HCT116 (cell line): ENCODE measurements around the gene DLG2. TPM values are rescaled to one million over a fixed set of nuclear protein-coding genes. Genes with fewer than 3 reads are reported as not detected.

Experiments
- ATAC-seq: fragments of 200-7000 bp; cut with Tn5 transposase; 2 replicates; pipeline ENCODE4 v1.9.1; 2020; ENCODE audit warnings: mild to moderate bottlenecking, moderate library complexity
- BruUV-seq: library from RNA; stranded (reverse); fragments of 400-500 nt; replicated peaks from 2 replicates; lab custom pipeline; 2021; lab: Mats Ljungman, UMichigan
- CTCF ChIA-PET: fragments of 300-600 bp; sonication (Branson Sonifier 250); formaldehyde crosslinking; loops from one replicate; lab custom pipeline; 2021; ENCODE audit warnings: antibody characterized with exemption; lab: Charles Lee
- POLR2A ChIA-PET: fragments of 300-600, 350-600 bp; sonication (Branson Sonifier 250); formaldehyde crosslinking; loops from one replicate; lab custom pipeline; 2021; ENCODE audit warnings: antibody characterized with exemption; lab: Charles Lee
- RAD21 ChIA-PET, 2 experiments: fragments of 300-600 bp; sonication (Branson Sonifier 250); formaldehyde crosslinking; loops; one replicate each; lab custom pipeline; 2023; ENCODE audit warnings: low total read pairs in 2 of 2; ENCODE audit not compliant: uncharacterized antibody in 2 of 2, unreplicated experiment in 2 of 2, low non-redundant PET in 1 of 2; lab: Charles Lee
- DNase-seq: peaks from one replicate; pipeline ENCODE4 v3.0.0-alpha.2; 2010; ENCODE audit warnings: low read depth, low spot score
- H2AFZ ChIP-seq: fragments of 200-600 bp; shearing (Covaris generic), sonication (generic); 2 replicates; pipeline ENCODE4 v1.6.1; 2017; ENCODE audit warnings: low read depth, mixed run types, mixed read lengths, antibody characterized with exemption, low read length; ENCODE audit not compliant: poor library complexity, severe bottlenecking
- H3K27ac ChIP-seq: 2 replicates; pipeline ENCODE4 v1.5.1; 2012; ENCODE audit warnings: low read depth, low read length
- H3K27me3 ChIP-seq: fragments of 200-600 bp; sonication (generic); 2 replicates; pipeline ENCODE4 v1.6.1; 2016; ENCODE audit warnings: mixed run types, low read length, mixed read lengths; ENCODE audit not compliant: insufficient read depth
- H3K36me3 ChIP-seq, 2 experiments: fragments of 200-500 bp in 1 of 2; fragments of 200-600 bp in 1 of 2; sonication (Bioruptor generic) in 1 of 2; sonication (generic) in 1 of 2; 2 replicates each; pipeline versions ENCODE4 v1.5.1 to v1.6.1; 2014 to 2016; ENCODE audit warnings: low read length in 2 of 2, inconsistent platforms in 1 of 2, mixed read lengths in 1 of 2, mixed run types in 1 of 2; ENCODE audit not compliant: insufficient read depth in 2 of 2, control insufficient read depth in 1 of 2
- H3K4me1 ChIP-seq, 2 experiments: fragments of 200-600 bp in 1 of 2; sonication (generic) in 1 of 2; 2 replicates each; pipeline versions ENCODE4 v1.5.1 to v1.6.1; 2012 to 2017; ENCODE audit warnings: low read length in 2 of 2, inconsistent platforms in 1 of 2, mild to moderate bottlenecking in 1 of 2, mixed read lengths in 1 of 2, mixed run types in 1 of 2, moderate library complexity in 1 of 2; ENCODE audit not compliant: insufficient read depth in 2 of 2, control insufficient read depth in 1 of 2
- H3K4me2 ChIP-seq: fragments of 200-600 bp; sonication (generic); 2 replicates; pipeline ENCODE4 v1.6.1; 2017; ENCODE audit warnings: mixed run types, low read length, mixed read lengths
- H3K4me3 ChIP-seq, 2 experiments: fragments of 200-600 bp in 1 of 2; sonication (generic) in 1 of 2; replicated peaks in 1 of 2; 2 replicates each; pipeline ENCODE4 v1.5.1; 2011 to 2016; ENCODE audit warnings: low read length in 2 of 2, control low read depth in 1 of 2, low read depth in 1 of 2, mild to moderate bottlenecking in 1 of 2, mixed read lengths in 1 of 2, mixed run types in 1 of 2
- H3K79me2 ChIP-seq: fragments of 200-600 bp; sonication (generic); 2 replicates; pipeline ENCODE4 v1.6.1; 2017; ENCODE audit warnings: mild to moderate bottlenecking, mixed run types, low read length, moderate library complexity, mixed read lengths; ENCODE audit not compliant: insufficient read depth
- H3K9ac ChIP-seq: fragments of 200-600 bp; sonication (generic); 2 replicates; pipeline ENCODE4 v1.6.1; 2016; ENCODE audit warnings: low read length, mixed read lengths
- H3K9me2 ChIP-seq: fragments of 200-600 bp; sonication (generic), shearing (Covaris generic); 2 replicates; pipeline ENCODE4 v1.6.1; 2017; ENCODE audit warnings: mixed run types, mild to moderate bottlenecking, moderate library complexity; ENCODE audit not compliant: insufficient read depth
- H3K9me3 ChIP-seq, 2 experiments: fragments of 200-500 bp in 1 of 2; fragments of 200-600 bp in 1 of 2; sonication (Bioruptor generic) in 1 of 2; sonication (generic) in 1 of 2; 2 replicates each; pipeline ENCODE4 v1.6.1; 2014 to 2017; ENCODE audit warnings: low read length in 2 of 2, mixed read lengths in 2 of 2, inconsistent platforms in 1 of 2, low read depth in 1 of 2, mild to moderate bottlenecking in 1 of 2, mixed run types in 1 of 2, moderate library complexity in 1 of 2; ENCODE audit not compliant: control insufficient read depth in 1 of 2, insufficient read depth in 1 of 2
- H4K20me1 ChIP-seq: fragments of 200-600 bp; sonication (generic), shearing (Covaris generic); 2 replicates; pipeline ENCODE4 v1.6.1; 2017; ENCODE audit warnings: mixed run types, mild to moderate bottlenecking, moderate library complexity; ENCODE audit not compliant: insufficient read depth
- CBX3 ChIP-seq: IDR thresholded peaks from 2 replicates; pipeline ENCODE4 v1.6.1; 2012; ENCODE audit warnings: low read depth
- EGR1 ChIP-seq: IDR thresholded peaks from 2 replicates; pipeline ENCODE4 v1.6.1; 2012; ENCODE audit warnings: low read depth
- ELF1 ChIP-seq: IDR thresholded peaks from 2 replicates; pipeline ENCODE4 v1.6.1; 2012; ENCODE audit warnings: low read depth, borderline replicate concordance
- EZH2 ChIP-seq: fragments of 200-600 bp; sonication (generic); IDR thresholded peaks from 2 replicates; pipeline ENCODE4 v1.6.1; 2017; ENCODE audit warnings: antibody characterized with exemption, mixed run types
- EZH2phosphoT487 ChIP-seq: fragments of 200-600 bp; IDR thresholded peaks from 2 replicates; pipeline ENCODE4 v1.6.1; 2018; ENCODE audit warnings: antibody characterized with exemption, borderline replicate concordance
- MAX ChIP-seq: IDR thresholded peaks from 2 replicates; pipeline ENCODE4 v1.6.1; 2012
- RAD21 ChIP-seq: IDR thresholded peaks from 2 replicates; pipeline ENCODE4 v1.6.1; 2012; ENCODE audit warnings: low read depth, mild to moderate bottlenecking
- SRF ChIP-seq: IDR thresholded peaks from 2 replicates; pipeline ENCODE4 v1.6.1; 2012; ENCODE audit warnings: low read depth
- YY1 ChIP-seq: IDR thresholded peaks from 2 replicates; pipeline ENCODE4 v1.6.1; 2011; ENCODE audit warnings: low read length, low read depth, moderate library complexity, mild to moderate bottlenecking; ENCODE audit not compliant: insufficient replicate concordance; ENCODE audit errors: extremely low read depth
- ZBTB33 ChIP-seq: IDR thresholded peaks from 2 replicates; pipeline ENCODE4 v1.6.1; 2011; ENCODE audit warnings: mild to moderate bottlenecking, low read length, moderate library complexity; ENCODE audit not compliant: insufficient replicate concordance; ENCODE audit errors: extremely low read depth
- ZFX ChIP-seq: fragments of 450-650 bp; IDR thresholded peaks from 2 replicates; pipeline ENCODE4 v1.6.1; 2017
- intact Hi-C: fragments of 100-400 bp; cut with micrococcal nuclease; formaldehyde crosslinking; loops from 2 replicates; pipeline ENCODE4 v1.10.0; 2022
- total RNA-seq: library from RNA; stranded (reverse); gene quantifications from one replicate; pipeline ENCODE4 v1.2.1, GENCODE V29; 2021; ENCODE audit not compliant: unreplicated experiment
- TF ChIP-seq, protein P1 (sequence below): IDR thresholded peaks from 2 replicates; pipeline ENCODE4 v1.6.1; 2012

DLG2 gene
- total RNA-seq, 1 experiment from 2014 or later = 2.4 TPM

DNA sequence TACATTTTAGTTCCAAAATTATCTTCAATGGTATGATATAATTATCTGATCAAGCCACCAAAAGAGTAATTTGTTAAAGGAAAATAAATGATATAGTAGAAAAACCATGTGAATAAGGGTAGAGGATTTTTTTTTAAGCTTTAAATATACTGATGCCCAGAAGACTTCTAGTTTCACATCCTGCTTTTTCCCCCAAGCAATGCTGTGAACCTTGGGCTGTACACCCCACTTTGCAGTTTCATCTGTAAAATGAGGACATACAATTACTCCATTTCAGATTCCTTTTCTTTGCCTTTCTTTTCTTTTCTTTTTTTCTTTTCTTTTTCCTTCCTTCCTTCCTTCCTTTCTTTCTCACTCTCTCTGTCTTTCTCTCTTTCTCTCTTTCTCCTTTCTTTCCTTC is 1125.4 kb downstream of the DLG2 start:
- no peak overlapping the region for H3K4me3 ChIP-seq
- H2AFZ ChIP-seq = no peak overlapping the region
- ChIA-PET CTCF (no interaction called here), RAD21 (no interaction called here), POLR2A (no interaction called here)
- DNase-seq = no peak
- no peak overlapping the region for H3K4me2 ChIP-seq
- no peaks in the 10 kb centered on the region for H3K36me3 ChIP-seq
- H3K4me1 ChIP-seq = no peaks in the 10 kb centered on the region
- no peaks in the 10 kb centered on the region for H3K79me2 ChIP-seq
- no peaks in the 10 kb centered on the region for H3K9me2 ChIP-seq
- H3K9ac ChIP-seq = no peak overlapping the region
- no peaks in the 10 kb centered on the region for H3K9me3 ChIP-seq
- H3K27me3 ChIP-seq = no peaks in the 10 kb centered on the region
- no TSS peak for BruUV-seq
- H3K27ac ChIP-seq = no peak overlapping the region
- no peak for TF ChIP-seq SRF
- no peak for TF ChIP-seq RAD21
- no peak for TF ChIP-seq EZH2
- no peak for TF ChIP-seq MAX
- no peak for TF ChIP-seq ZFX
- no peak for TF ChIP-seq EGR1
- no peak for TF ChIP-seq CBX3
- TF ChIP-seq ZBTB33 = no peak
- TF ChIP-seq, protein P1, sequence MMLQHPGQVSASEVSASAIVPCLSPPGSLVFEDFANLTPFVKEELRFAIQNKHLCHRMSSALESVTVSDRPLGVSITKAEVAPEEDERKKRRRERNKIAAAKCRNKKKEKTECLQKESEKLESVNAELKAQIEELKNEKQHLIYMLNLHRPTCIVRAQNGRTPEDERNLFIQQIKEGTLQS = no peak
- TF ChIP-seq YY1 = no peak
- no peak for TF ChIP-seq EZH2phosphoT487
- no peak for TF ChIP-seq ELF1
- TF ChIP-seq, all 23 proteins: peak for 0
- no peak for ATAC-seq
- intact Hi-C loops = no loop called here
- H4K20me1 ChIP-seq = no peaks in the 10 kb centered on the region
